ENCODE results near the gene ERICH6B.

The ERICH6B gene

GRCh38 chr13:45554604-45555109 lies 60.9 kb downstream of the ERICH6B start:
- Histone ChIP-seq H2AFZ (ENCODE audit: low read depth, low read length) (no peak overlapping the region), H3K4me2 (ENCODE audit: insufficient read depth, low read length) (no peak overlapping the region), H3K36me3 (ENCODE audit: insufficient read depth, low read length) (no peaks in the 10 kb centered on the region), H3K9me3 (ENCODE audit: insufficient read depth, low read length, severe bottlenecking) (no peaks in the 10 kb centered on the region), H3K27me3 (ENCODE audit: insufficient read depth, low read length, poor library complexity) (no peaks in the 10 kb centered on the region), H3K4me1 (ENCODE audit: insufficient read depth, low read length) (no peaks in the 10 kb centered on the region), H4K20me1 (ENCODE audit: insufficient read depth, low read length) (no peaks in the 10 kb centered on the region), H3K27ac (ENCODE audit: low read length) (no peak overlapping the region), H3K4me3 (ENCODE audit: low read depth in 1 of 2, low read length in 2 of 2) (no peak overlapping the region), H3K79me2 (ENCODE audit: insufficient read depth, low read length) (no peaks in the 10 kb centered on the region), H3K9ac (ENCODE audit: low read depth, low read length) (no peak overlapping the region)
- TF ChIP-seq CTCF (IDR thresholded peaks at IDR 0.05; ENCODE audit: borderline replicate concordance, extremely low read depth, low read length, poor library complexity, severe bottlenecking) (no peak), EZH2 (IDR thresholded peaks at IDR 0.05; ENCODE audit: borderline replicate concordance, low read depth, low read length, severe bottlenecking) (no peak)
- DNase-seq (no peak), ATAC-seq (ENCODE audit: insufficient read depth, low read depth) (no peak)

GRCh38 chr13:45548281-45548680 lies 67.3 kb downstream of the ERICH6B start:
- H3K4me2 ChIP-seq (ENCODE audit: insufficient read depth, low read length): no peak overlapping the region
- no peaks in the 10 kb centered on the region for H3K36me3 ChIP-seq (ENCODE audit: insufficient read depth, low read length)
- ATAC-seq (ENCODE audit: insufficient read depth, low read depth) (no peak), DNase-seq (peak; percentile 8)
- H3K27me3 ChIP-seq (ENCODE audit: insufficient read depth, low read length, poor library complexity): no peaks in the 10 kb centered on the region
- no peak overlapping the region for H3K9ac ChIP-seq (ENCODE audit: low read depth, low read length)
- H3K79me2 ChIP-seq (ENCODE audit: insufficient read depth, low read length): no peaks in the 10 kb centered on the region
- H2AFZ ChIP-seq (ENCODE audit: low read depth, low read length): no peak overlapping the region
- no peak for TF ChIP-seq CTCF (IDR thresholded peaks at IDR 0.05; ENCODE audit: borderline replicate concordance, extremely low read depth, low read length, poor library complexity, severe bottlenecking)
- TF ChIP-seq EZH2 (IDR thresholded peaks at IDR 0.05; ENCODE audit: borderline replicate concordance, low read depth, low read length, severe bottlenecking): no peak
- H4K20me1 ChIP-seq (ENCODE audit: insufficient read depth, low read length): no peaks in the 10 kb centered on the region; the same call in 1 of the 2 replicates
- no peaks in the 10 kb centered on the region for H3K4me1 ChIP-seq (ENCODE audit: insufficient read depth, low read length)
- no peak overlapping the region for H3K4me3 ChIP-seq (ENCODE audit: low read depth in 1 of 2, low read length in 2 of 2)
- H3K9me3 ChIP-seq (ENCODE audit: insufficient read depth, low read length, severe bottlenecking): no peaks in the 10 kb centered on the region
- no peak overlapping the region for H3K27ac ChIP-seq (ENCODE audit: low read length)

- Histone ChIP-seq H3K27ac (ENCODE audit: low read length) (no peak overlapping the region), H3K4me2 (ENCODE audit: insufficient read depth, low read length) (no peak overlapping the region), H3K36me3 (ENCODE audit: insufficient read depth, low read length) (no peaks in the 10 kb centered on the region), H3K4me1 (ENCODE audit: insufficient read depth, low read length) (no peaks in the 10 kb centered on the region), H4K20me1 (ENCODE audit: insufficient read depth, low read length) (no peaks in the 10 kb centered on the region; the same call in 1 of the 2 replicates), H3K9me3 (ENCODE audit: insufficient read depth, low read length, severe bottlenecking) (no peaks in the 10 kb centered on the region), H3K4me3 (ENCODE audit: low read depth in 1 of 2, low read length in 2 of 2) (no peak overlapping the region), H3K79me2 (ENCODE audit: insufficient read depth, low read length) (no peaks in the 10 kb centered on the region), H3K27me3 (ENCODE audit: insufficient read depth, low read length, poor library complexity) (no peaks in the 10 kb centered on the region), H2AFZ (ENCODE audit: low read depth, low read length) (no peak overlapping the region), H3K9ac (ENCODE audit: low read depth, low read length) (no peak overlapping the region)
- no peak for TF ChIP-seq EZH2 (IDR thresholded peaks at IDR 0.05; ENCODE audit: borderline replicate concordance, low read depth, low read length, severe bottlenecking)
- TF ChIP-seq CTCF (IDR thresholded peaks at IDR 0.05; ENCODE audit: borderline replicate concordance, extremely low read depth, low read length, poor library complexity, severe bottlenecking): no peak
- ATAC-seq (ENCODE audit: insufficient read depth, low read depth): no peak
- no peak for DNase-seq
Measured at GRCh38 chr13:45546410-45546765, 69.2 kb downstream of the ERICH6B start.

Measured in DND-41 (cell line).